Jurkat, Clone E6-1 (cell line): ENCODE measurements around the gene ARRDC1.
"Not testable (repeated sequence)": the region's sequence is repeated elsewhere in the genome, so short reads cannot be mapped to it uniquely, and the experiment has no call there.

Experiments
- DNase-seq: peaks from one replicate; pipeline ENCODE4 v3.0.0-alpha.2; 2011; ENCODE audit warnings: low read depth, low spot score
- H3K4me3 ChIP-seq: 2 replicates; pipeline ENCODE4 v1.5.1; 2011; ENCODE audit warnings: mild to moderate bottlenecking, low read length, control low read depth, moderate library complexity

Gene ARRDC1

DNA sequence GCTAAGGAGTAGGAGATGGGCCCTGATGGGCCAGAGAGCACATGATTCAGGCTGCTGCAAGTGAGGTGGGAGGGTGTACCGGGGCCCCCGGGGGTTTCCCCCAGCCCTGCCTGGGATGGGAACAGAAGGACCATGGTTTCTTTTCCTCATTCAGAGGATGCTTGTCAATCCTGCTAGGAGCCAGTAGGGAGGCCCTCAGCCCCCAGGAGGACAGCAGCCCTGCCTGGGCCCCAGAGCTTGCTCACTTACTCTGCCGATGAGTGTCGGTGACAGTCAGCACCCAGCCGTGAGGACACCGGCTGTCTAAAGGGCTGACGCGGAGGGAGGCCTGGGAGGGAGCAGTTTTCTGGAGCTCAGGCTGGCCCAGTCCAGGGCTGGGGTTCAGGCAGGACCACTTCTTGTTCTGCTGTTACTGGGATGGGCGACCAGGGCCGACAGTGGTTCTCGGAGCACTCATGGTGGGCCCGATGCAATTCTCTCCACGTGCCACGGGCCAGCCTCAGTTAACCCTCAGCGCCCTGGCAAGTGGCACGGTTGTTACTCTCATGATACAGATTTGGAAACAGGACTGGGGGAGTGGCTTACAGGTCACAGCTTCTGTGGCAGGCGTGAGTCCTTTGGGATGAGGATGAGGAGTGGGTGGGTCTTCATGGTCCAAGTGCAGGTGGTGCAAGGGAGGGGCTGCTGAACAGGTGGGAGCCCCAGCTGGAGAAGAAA lies 1.8 kb downstream of the ARRDC1 start:
- H3K4me3 ChIP-seq = no peak overlapping the region
- DNase-seq = no peak

DNA sequence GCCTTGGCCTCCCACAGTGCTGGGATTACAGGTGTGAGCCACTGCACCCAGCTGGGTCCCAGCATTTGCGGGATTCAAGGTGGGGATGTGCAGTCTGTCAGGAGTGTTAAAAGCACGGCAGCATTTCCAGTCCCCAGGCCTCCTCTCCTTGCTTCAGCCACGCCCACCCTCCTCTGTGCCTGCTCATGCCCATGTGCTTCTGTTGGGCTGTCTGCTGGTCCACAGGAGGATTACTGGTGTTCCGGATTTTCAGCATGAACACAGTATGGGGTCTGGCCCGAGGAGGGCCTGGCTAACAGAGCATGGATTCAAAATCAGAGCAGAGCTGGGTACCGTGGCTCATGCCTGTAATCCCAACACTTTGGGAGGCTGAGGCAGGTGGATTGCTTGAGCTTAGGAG lies 5.5 kb downstream of the ARRDC1 start:
- no peak overlapping the region for H3K4me3 ChIP-seq
- no peak for DNase-seq

DNA sequence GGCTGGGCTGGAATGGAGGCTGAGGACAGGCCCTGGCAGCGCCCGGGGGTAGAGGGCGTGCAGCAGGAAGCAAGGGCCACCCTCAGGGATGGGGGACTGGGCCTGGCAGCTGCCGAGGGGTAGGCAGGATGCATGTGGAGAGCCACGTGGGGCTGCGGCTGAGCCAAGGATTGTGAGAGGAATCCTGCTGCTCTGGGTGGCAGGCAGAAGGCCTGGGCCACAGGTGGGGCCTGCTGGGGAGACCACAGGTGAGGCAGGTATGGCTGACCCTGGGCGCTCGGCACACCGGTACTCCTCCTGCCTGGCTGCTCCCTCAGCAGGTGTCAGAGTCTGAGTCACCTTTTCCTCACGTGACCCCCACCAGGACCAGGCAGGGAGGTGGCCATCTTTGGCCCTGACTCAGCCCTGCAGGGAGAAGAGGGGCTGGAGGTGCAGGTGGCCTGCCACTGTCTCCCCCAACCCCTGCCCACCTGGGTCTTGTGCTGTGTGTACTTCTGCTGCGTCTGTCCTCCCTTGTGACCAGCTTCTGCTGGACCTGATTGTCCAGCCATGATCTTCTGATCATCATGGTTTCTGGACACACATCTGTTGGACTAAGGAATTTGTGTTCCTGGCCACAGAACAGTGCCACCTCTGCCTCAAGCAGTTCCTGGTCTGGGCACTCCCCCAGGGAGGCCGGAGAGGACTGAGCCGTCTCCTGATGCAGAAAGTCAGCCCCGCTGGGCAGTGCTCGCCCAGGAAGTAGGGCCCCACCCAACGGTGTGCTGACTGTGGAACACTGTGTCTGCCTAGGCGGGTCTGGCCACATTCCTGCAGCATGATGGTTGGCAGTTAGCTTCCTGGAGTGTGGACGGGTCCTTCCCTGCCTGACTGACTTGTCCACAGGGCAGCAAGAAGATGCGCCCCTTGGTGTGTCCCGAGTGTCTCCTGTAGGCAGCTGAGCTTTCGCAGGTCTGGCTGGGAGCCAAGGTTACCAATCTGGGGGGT lies 6.4 kb downstream of the ARRDC1 start:
- no peak overlapping the region for H3K4me3 ChIP-seq
- no peak for DNase-seq

- H3K4me3 ChIP-seq = no peak overlapping the region
- no peak for DNase-seq
These were observed 7.3 kb downstream of the ARRDC1 start for GRCh38 chr9:137612741-137613142.

- no peak overlapping the region for H3K4me3 ChIP-seq
These were observed 7.8 kb downstream of the ARRDC1 start for GRCh38 chr9:137613259-137613658.

GRCh38 chr9:137613738-137614523 lies 8.4 kb downstream of the ARRDC1 start:
- H3K4me3 ChIP-seq = no peak overlapping the region
- DNase-seq = no peak

More at GRCh38 chr9:137613259-137613658, 7.8 kb downstream of the ARRDC1 start:
- DNase-seq = no peak

GRCh38 chr9:137614631-137615386 lies 9.3 kb downstream of the ARRDC1 start:
- no peak for DNase-seq
- no peak overlapping the region for H3K4me3 ChIP-seq

GRCh38 chr9:137615387-137615871 lies 9.9 kb downstream of the ARRDC1 start:
- DNase-seq = no peak
- no peak overlapping the region for H3K4me3 ChIP-seq

GRCh38 chr9:137618105-137619067 lies 12.9 kb downstream of the ARRDC1 start, which contains the start of gene EHMT1:
Gene EHMT1 (plus strand): TSS chr9:137619005. CDS start chr9:137619029, 24 bp downstream.
- peak; percentile 56 for DNase-seq
- peak within 1 kb of the TSS; percentile 95 for H3K4me3 ChIP-seq

DNA sequence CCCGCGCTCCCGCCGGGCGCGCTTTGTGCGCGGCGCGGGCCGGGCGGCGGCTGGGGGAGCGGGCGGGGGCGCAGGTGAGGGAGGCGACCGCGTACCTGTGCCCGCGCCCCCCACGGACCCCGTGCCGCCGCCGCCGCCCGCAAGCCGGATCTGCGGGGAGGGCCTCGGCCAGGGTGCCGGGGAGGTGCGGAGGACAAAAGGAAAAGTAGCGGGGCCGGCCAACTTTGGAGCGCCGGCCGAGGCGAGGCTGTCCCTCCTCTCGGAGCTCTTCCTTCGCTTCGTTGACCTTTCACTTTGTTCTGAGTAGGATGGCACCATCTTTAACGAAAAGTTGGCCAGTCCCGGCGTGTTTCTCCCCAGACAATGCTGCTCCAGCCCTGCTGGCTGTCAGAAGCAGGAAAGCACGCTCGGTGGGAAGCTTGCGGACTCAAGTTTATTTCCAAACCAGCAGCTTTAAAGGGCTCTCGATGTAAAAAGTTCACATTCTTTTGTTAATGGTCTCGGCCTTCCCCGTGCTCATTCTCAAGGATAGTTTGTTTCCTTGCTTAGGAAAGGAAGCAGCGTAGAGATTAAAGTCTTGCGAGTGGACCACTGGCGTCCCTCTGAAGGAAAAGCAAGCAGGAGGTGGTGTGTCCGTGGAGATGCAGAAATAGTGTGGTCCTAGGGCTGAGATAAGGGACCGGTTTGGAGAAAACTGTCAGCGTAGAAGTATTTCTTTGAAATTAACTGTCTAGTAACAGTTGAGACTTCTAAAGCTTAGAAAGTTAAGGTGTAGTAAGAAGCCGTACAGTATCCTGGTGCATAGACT lies 14.0 kb downstream of the ARRDC1 start:
- no peak for DNase-seq

DNA sequence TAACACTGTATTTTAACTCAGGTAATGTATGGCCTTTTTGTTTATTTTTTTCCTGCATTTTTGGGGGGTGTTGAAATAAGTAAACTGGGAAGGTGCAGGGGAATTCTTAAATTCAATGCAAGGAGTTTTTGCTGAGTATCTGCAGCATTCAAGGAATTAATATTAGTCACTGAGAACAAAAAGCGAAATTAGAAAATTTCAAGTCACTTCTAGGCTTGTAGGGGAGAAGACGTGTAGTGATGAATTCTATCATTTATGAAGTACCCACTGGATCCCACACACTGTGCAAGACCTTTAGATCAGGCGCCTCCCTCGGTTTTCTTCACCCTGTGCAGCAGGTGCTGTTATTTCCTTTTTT lies 14.5 kb downstream of the ARRDC1 start:
- H3K4me3 ChIP-seq = peak overlapping the region; percentile 63
- DNase-seq = no peak

More for the DNA sequence above, 14.0 kb downstream of the ARRDC1 start:
- peak overlapping the region; percentile 63 for H3K4me3 ChIP-seq

DNA sequence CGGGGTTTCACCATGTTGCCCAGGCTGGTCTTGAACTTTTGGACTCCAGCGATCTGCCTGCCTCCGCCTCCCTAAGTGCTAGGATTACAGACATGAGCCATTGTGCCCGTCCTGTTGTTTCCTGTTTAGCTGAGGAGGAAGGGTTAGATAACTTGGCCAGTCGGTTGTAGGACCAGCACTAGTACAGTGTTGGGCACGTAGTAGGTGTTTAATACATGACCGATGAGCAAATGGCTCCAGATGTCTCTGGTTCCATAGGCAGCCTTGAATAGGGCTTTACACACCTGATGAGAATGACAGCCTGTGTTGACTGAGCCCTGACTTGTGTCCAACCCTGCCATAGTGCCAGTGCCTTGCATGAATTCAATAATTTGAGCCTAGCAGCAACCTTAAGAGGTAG lies 15.1 kb downstream of the ARRDC1 start:
- no peak for DNase-seq
- H3K4me3 ChIP-seq = no peak overlapping the region

GRCh38 chr9:137621131-137621757 lies 15.8 kb downstream of the ARRDC1 start:
- H3K4me3 ChIP-seq = no peak overlapping the region
- peak; percentile 39 for DNase-seq

GRCh38 chr9:137622211-137622610 lies 16.7 kb downstream of the ARRDC1 start:
- not testable (repeated sequence) for H3K4me3 ChIP-seq

DNA sequence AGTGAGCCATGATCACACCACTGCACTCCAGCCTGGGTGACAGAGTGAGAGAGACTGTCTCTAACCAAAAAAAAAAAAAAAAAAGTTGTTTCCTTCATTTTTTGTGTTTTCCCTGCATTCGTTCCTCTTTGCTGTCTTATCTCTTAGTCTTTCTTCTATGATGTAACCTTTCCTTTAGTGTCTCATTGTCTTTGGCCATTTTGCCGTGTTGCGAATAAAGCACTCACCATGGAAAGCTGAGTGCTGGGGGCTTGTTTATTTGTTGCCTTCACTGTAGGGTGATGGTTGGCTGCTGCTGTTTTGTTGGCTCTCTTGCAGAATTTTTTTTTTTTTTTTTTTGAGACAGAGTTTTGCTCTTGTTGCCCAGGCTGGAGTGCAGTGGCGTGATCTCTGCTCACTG lies 21.0 kb downstream of the ARRDC1 start:
- H3K4me3 ChIP-seq = no peak overlapping the region
- DNase-seq = no peak

More at GRCh38 chr9:137622211-137622610, 16.7 kb downstream of the ARRDC1 start:
- not testable (repeated sequence) for DNase-seq

DNA sequence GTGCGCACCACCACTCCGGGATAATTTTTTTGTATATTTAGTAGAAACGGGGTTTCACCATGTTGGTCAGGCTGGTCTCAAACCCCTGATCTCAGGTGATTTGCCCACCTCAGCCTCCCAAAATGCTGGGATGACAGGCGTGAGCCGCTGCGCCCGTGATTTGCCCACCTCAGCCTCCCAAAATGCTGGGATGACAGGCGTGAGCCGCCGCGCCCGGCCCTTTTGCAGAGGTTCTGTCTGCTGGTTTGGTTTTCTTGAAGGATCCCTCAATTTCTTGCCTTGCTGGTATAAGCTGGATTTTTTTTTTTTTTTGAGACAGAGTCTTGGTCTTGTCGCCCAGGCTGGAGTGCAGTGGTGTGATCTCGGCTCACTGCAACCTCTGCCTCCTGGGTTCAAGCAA lies 21.9 kb downstream of the ARRDC1 start:
- not testable (repeated sequence) for H3K4me3 ChIP-seq, DNase-seq
